ENCODE data around the gene PITHD1. TPM values are rescaled to one million over a fixed set of nuclear protein-coding genes. Genes with fewer than 3 reads are reported as not detected.
A peak's percentile ranks its signal among the peaks of the same experiment; 100 is the strongest.

Gene PITHD1
- total and polyA plus RNA-seq, 10 of the 15 experiments (the other 5 are each of a cell fraction or from before 2014, with no cell fraction given): 23.7 to 82.2 (median 67.0) TPM

DNA sequence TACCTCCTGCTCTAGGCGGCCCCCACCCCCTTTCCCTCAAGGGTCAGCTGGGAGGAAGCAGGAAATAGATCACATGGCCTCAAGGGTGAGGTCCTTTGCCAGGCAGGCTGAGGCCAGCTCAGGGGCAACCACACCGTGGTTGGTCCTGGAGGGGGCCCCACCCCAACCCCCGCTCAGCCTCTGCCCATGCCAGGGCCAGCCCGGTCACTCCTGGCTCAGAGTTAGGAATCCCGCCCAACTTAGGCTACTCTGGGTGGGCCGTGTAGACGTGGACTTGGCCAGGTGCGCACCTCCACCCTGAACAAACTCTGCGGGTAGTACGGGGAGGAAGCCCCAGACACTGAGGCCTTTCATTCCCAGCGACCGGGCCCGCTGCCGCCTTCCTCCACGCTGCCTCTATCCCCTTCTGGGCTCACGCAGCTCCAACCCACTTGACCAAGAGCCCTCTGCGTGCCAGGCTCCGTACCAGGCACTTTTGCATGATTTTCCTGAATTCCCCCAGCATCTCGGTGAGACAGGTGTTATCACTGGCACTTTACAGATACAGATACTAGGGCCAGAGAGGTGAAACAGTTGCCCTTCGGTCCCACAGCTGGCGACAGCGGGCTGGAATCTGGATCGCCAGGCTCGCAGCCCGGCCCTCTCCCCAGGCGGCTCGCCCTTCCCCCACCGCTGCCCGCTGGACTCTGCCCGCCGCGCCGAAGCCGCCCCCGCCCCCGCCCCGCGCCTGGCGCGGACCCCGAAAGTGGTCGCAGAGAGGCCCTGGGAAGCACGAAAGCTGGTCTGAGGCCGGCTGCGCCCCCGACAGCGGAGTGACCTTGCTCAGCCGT is 21.6 kb downstream of the PITHD1 start (continued):
- TF ChIP-seq, protein P1, sequence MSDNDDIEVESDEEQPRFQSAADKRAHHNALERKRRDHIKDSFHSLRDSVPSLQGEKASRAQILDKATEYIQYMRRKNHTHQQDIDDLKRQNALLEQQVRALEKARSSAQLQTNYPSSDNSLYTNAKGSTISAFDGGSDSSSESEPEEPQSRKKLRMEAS (IDR thresholded peaks at IDR 0.05; ENCODE audit: low read depth, low read length): 0 out of 2 replicates have a peak, but pooled peaks have one; percentile 28
- TF ChIP-seq RAD51 (IDR thresholded peaks at IDR 0.05) (peak; percentile 72; the same call in 1 of the 2 replicates), SMARCA5 (IDR thresholded peaks at IDR 0.05) (peak; percentile 64), SP1 (IDR thresholded peaks at IDR 0.05; ENCODE audit: low read depth, low read length) (no peak)

DNA sequence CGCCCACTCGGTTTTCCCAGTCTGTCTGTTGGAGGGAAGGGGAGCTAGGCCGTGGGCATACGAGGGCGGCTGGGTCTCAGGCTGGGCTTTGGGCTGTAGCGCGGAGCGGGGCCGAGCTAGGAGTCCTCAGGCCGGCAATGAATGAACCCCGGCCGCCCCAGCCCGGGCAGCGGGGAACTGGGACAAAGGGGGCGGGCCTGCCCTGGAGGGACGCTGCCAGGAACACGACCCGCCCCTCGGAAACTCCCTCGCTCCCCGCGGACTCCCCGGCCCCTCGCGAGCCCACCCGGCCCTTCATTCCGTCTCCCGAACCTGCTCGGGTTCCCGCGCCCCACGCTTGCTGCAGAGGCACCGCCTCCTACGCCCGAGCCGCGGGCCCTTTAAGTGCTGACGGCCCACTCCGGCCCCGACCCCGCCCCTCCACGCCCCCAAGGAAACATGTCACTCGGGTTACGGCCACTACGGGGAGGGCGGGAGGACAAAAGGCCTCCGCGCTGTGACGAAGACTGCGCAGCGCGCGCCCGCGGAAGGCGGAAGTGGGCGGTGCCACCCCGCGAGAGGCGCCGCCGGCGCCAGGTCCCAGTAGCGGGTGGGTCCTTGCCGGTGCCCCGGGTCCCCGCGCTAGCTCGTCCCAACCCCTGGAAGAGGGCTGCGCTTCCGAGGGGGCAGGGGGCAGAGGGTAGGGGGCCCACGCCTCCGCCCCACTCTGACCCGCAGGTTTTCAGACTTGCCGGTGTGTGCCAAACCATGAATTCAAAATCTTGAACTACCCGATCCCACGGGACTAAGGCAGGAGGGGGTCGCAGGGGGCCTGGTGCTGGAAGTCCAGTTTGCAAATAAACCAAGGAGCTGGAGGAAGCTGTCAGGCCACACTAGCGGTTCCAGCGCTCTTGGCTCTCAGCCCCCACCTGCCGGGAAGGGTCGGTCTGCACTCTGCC is 22.5 kb downstream of the PITHD1 start, which contains the start of gene GALE:
TSS of gene GALE (minus strand) at position 355 of the 938 bp plus-strand sequence. CDS start 1,747 bp downstream, outside the sequence.
- Histone ChIP-seq H2AFZ (ENCODE audit: control insufficient read depth, low read depth, low read length) (peak within 1 kb of the TSS; percentile 58), H4K20me1 (ENCODE audit: control insufficient read depth, insufficient read depth) (no peaks in the 10 kb centered on the region), H3K9me3 (replicated peaks; ENCODE audit: control insufficient read depth, insufficient read depth, low read length) (no peaks in the 10 kb centered on the region), H3K27ac (ENCODE audit: control insufficient read depth, insufficient read depth) (peak within 1 kb of the TSS; percentile 70), H3K4me3 (peak within 1 kb of the TSS; percentile 80), H3K36me3 (ENCODE audit: control insufficient read depth in 2 of 2, insufficient read depth in 2 of 2, low read length in 1 of 2) (peaks cover 3 to 13% of the 10 kb centered on the region in 2 experiments; a peak in 3 of 4 replicates), H3K79me2 (ENCODE audit: control insufficient read depth, insufficient read depth, low read length) (peaks cover 10% of the 10 kb centered on the region), H3K9ac (ENCODE audit: control insufficient read depth, insufficient read depth, low read length) (peak within 1 kb of the TSS; percentile 83), H3K4me1 (ENCODE audit: control insufficient read depth, insufficient read depth, low read length) (peaks cover 9% of the 10 kb centered on the region), H3K27me3 (replicated peaks in 1 of 2; ENCODE audit: control insufficient read depth in 2 of 2, insufficient read depth in 2 of 2, low read length in 1 of 2) (no peaks in the 10 kb centered on the region), H3K4me2 (ENCODE audit: control insufficient read depth, insufficient read depth) (peak within 1 kb of the TSS; percentile 86)
- in situ Hi-C loops (cut with MboI): loop anchor here (10.0 kb wide), 1 partner anchor 64 kb away; the partner anchor contains the start of gene FUCA1
- under 1% methylated on average over 70 of the region's 82 CpGs for WGBS (ENCODE audit: insufficient coverage, insufficient replicate concordance, low lambda C conversion rate, missing lambda C conversion rate)
- DNase-seq (ENCODE audit: low read depth, low spot score) (peak; percentile 68), ATAC-seq (peak; percentile 93), FAIRE-seq (peak; percentile 82)
- SMC1A ChIA-PET (ENCODE audit: uncharacterized antibody, unreplicated experiment): interaction anchor here (0.8 to 3.5 kb wide), 9 partner anchors 9 to 116 kb away, joined by 3 to 16 read pairs (median 6); partner anchors contain the start of gene PITHD1
- BruUV-seq (replicated peaks): no TSS peak
- POLR2A ChIA-PET: interaction anchor here (0.5 to 3.0 kb wide), 7 partner anchors 11 to 236 kb away, joined by 3 to 19 read pairs (median 5); partner anchors contain the start of genes HMGCL and PITHD1
- RAD21 ChIA-PET (ENCODE audit: unreplicated experiment): interaction anchor here (0.9 to 3.3 kb wide), 5 partner anchors 23 to 116 kb away, joined by 5 to 15 read pairs (median 8); partner anchors contain the start of gene PITHD1
- intact Hi-C loops (cut with micrococcal nuclease; ENCODE audit: unreplicated experiment): no loop called here
- CTCF ChIA-PET: interaction anchor here (0.6 to 7.5 kb wide), 10 partner anchors 9 to 116 kb away, joined by 3 to 63 read pairs (median 8); partner anchors contain the start of genes CNR2, HMGCL and LYPLA2
- TF ChIP-seq RFX5 (IDR thresholded peaks at IDR 0.05; ENCODE audit: low read depth, low read length): 0 out of 2 replicates have a peak, but pooled peaks have one; percentile 23
- TF ChIP-seq NFXL1 (IDR thresholded peaks at IDR 0.05; ENCODE audit: borderline replicate concordance): no peak
- TF ChIP-seq ASH2L (IDR thresholded peaks at IDR 0.05; ENCODE audit: borderline replicate concordance, low read depth): no peak
- TF ChIP-seq SPI1 (IDR thresholded peaks at IDR 0.05; ENCODE audit: borderline replicate concordance, insufficient read depth, low read depth, low read length): peak; percentile 72; the same call in 1 of the 2 replicates
- TF ChIP-seq, protein P2, sequence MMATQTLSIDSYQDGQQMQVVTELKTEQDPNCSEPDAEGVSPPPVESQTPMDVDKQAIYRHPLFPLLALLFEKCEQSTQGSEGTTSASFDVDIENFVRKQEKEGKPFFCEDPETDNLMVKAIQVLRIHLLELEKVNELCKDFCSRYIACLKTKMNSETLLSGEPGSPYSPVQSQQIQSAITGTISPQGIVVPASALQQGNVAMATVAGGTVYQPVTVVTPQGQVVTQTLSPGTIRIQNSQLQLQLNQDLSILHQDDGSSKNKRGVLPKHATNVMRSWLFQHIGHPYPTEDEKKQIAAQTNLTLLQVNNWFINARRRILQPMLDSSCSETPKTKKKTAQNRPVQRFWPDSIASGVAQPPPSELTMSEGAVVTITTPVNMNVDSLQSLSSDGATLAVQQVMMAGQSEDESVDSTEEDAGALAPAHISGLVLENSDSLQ (IDR thresholded peaks at IDR 0.05): peak; percentile 82
- TF ChIP-seq ZNF384 (IDR thresholded peaks at IDR 0.05; ENCODE audit: borderline replicate concordance, low read depth, low read length): no peak
- TF ChIP-seq SRF (IDR thresholded peaks at IDR 0.05; ENCODE audit: low read depth in 2 of 2, low read length in 2 of 2): no peak
- TF ChIP-seq IKZF1 (conservative IDR thresholded peaks at IDR 0.05): peak; percentile 65; the same call in 1 of the 2 replicates
- TF ChIP-seq EP300 (IDR thresholded peaks at IDR 0.05; ENCODE audit: borderline replicate concordance in 1 of 2, control insufficient read depth in 1 of 2, low read depth in 2 of 2, low read length in 2 of 2): no peak
- no peak for TF ChIP-seq TCF7 (IDR thresholded peaks at IDR 0.05; ENCODE audit: borderline replicate concordance)
- no peak for TF ChIP-seq HDAC6 (IDR thresholded peaks at IDR 0.05; ENCODE audit: unreplicated experiment)
- peak; percentile 50; the same call in 1 of the 2 replicates for TF ChIP-seq ESRRA (IDR thresholded peaks at IDR 0.05; ENCODE audit: low read length)
- no peak for TF ChIP-seq JUNB (IDR thresholded peaks at IDR 0.05)
- TF ChIP-seq CHD2 (IDR thresholded peaks at IDR 0.05; ENCODE audit: borderline replicate concordance, low read depth, low read length): peak; percentile 51; the same call in 1 of the 2 replicates

Measured in GM12878 (cell line).